IMR-90 (cell line): ENCODE data around the gene LAGE3. TPM values are rescaled to one million over a fixed set of nuclear protein-coding genes. Genes with fewer than 3 reads are reported as not detected.

Source experiments
- ATAC-seq: fragments of 200-7000 bp; cut with Tn5 transposase; 2 replicates; pipeline ENCODE4 v1.9.1; 2020; ENCODE audit warnings: low read depth, mild to moderate bottlenecking, moderate library complexity
- BruUV-seq: library from RNA; stranded (reverse); fragments of 400-500 nt; replicated peaks from 2 replicates; lab custom pipeline; 2021; lab: Mats Ljungman, UMichigan
- CTCF ChIA-PET: fragments of 300-600 bp; formaldehyde crosslinking; extraction: SDS; loops from one replicate; lab custom pipeline; 2021; ENCODE audit warnings: antibody characterized with exemption; lab: Yijun Ruan, JAX
- POLR2A ChIA-PET: fragments of 300-600 bp; sonication (Branson Sonifier 250); formaldehyde crosslinking; loops from one replicate; lab custom pipeline; 2022; ENCODE audit warnings: antibody characterized with exemption; ENCODE audit not compliant: unreplicated experiment; lab: Charles Lee
- DNase-seq: peaks from one replicate; pipeline ENCODE4 v3.0.0; 2013
- H2AFZ ChIP-seq: replicated peaks from 2 replicates; pipeline ENCODE3; 2013; ENCODE audit warnings: low read length, mild to moderate bottlenecking; ENCODE audit not compliant: poor library complexity
- H2AK5ac ChIP-seq: 2 replicates; pipeline ENCODE4 v1.6.1; 2013; ENCODE audit warnings: low read depth, low read length, inconsistent platforms
- H2AK9ac ChIP-seq: replicated peaks from 2 replicates; pipeline ENCODE3; 2013; ENCODE audit warnings: mild to moderate bottlenecking, low read depth, low read length, moderate library complexity; ENCODE audit not compliant: poor library complexity
- H2BK120ac ChIP-seq: 2 replicates; pipeline ENCODE4 v1.6.1; 2013; ENCODE audit warnings: low read depth, low read length, inconsistent platforms
- H2BK15ac ChIP-seq: 3 replicates; pipeline ENCODE4 v1.6.1; 2013; ENCODE audit warnings: low read depth, low read length, inconsistent platforms
- H2BK20ac ChIP-seq: 2 replicates; pipeline ENCODE4 v1.6.1; 2013; ENCODE audit warnings: low read depth, mild to moderate bottlenecking, inconsistent platforms, low read length, moderate library complexity
- H2BK5ac ChIP-seq: 2 replicates; pipeline ENCODE4 v1.6.1; 2013; ENCODE audit warnings: mild to moderate bottlenecking, low read depth, low read length, inconsistent platforms; ENCODE audit not compliant: poor library complexity, severe bottlenecking
- H3K14ac ChIP-seq: replicated peaks from 2 replicates; pipeline ENCODE4 v1.6.1; 2013; ENCODE audit warnings: low read depth, low read length, inconsistent platforms
- H3K18ac ChIP-seq: 2 replicates; pipeline ENCODE4 v1.6.1; 2013; ENCODE audit warnings: low read depth, low read length, control low read depth
- H3K23ac ChIP-seq: 2 replicates; pipeline ENCODE4 v1.6.1; 2013; ENCODE audit warnings: low read depth, low read length, inconsistent platforms
- H3K27ac ChIP-seq: 2 replicates; pipeline ENCODE4 v1.5.1; 2013; ENCODE audit warnings: mild to moderate bottlenecking, control low read depth, low read length; ENCODE audit not compliant: insufficient read depth
- H3K27me3 ChIP-seq: 2 replicates; pipeline ENCODE4 v1.6.1; 2013; ENCODE audit warnings: low read length; ENCODE audit not compliant: control insufficient read depth, insufficient read depth
- H3K36me3 ChIP-seq: 2 replicates; pipeline ENCODE4 v1.6.1; 2013; ENCODE audit warnings: low read length, mixed read lengths; ENCODE audit not compliant: control insufficient read depth, insufficient read depth
- H3K4ac ChIP-seq: 2 replicates; pipeline ENCODE4 v1.6.1; 2013; ENCODE audit warnings: low read depth, low read length, inconsistent platforms
- H3K4me1 ChIP-seq: 2 replicates; pipeline ENCODE4 v1.6.1; 2013; ENCODE audit warnings: low read length, mixed read lengths; ENCODE audit not compliant: control insufficient read depth, insufficient read depth
- H3K4me2 ChIP-seq: 2 replicates; pipeline ENCODE4 v1.6.1; 2013; ENCODE audit warnings: low read depth, mild to moderate bottlenecking, control low read depth, low read length, moderate library complexity
- H3K4me3 ChIP-seq: 2 replicates; pipeline ENCODE4 v1.5.1; 2013; ENCODE audit warnings: low read depth, mild to moderate bottlenecking, control low read depth, low read length, moderate library complexity; ENCODE audit not compliant: insufficient read depth
- H3K56ac ChIP-seq: 2 replicates; pipeline ENCODE4 v1.6.1; 2013; ENCODE audit warnings: low read length, inconsistent platforms; ENCODE audit not compliant: insufficient read depth; ENCODE audit errors: extremely low read depth
- H3K79me1 ChIP-seq, 2 experiments: 2 replicates each; pipeline ENCODE4 v1.6.1; 2013; ENCODE audit warnings: low read length in 2 of 2, inconsistent platforms in 1 of 2, low read depth in 1 of 2
- H3K9ac ChIP-seq: 2 replicates; pipeline ENCODE4 v1.6.1; 2013; ENCODE audit warnings: low read depth, low read length, control low read depth
- H3K9me1 ChIP-seq: 2 replicates; pipeline ENCODE4 v1.6.1; 2013; ENCODE audit warnings: low read length, inconsistent platforms; ENCODE audit not compliant: insufficient read depth
- H3K9me3 ChIP-seq: 2 replicates; pipeline ENCODE4 v1.6.1; 2013; ENCODE audit warnings: low read length; ENCODE audit not compliant: control insufficient read depth, insufficient read depth
- H4K20me1 ChIP-seq: 2 replicates; pipeline ENCODE4 v1.6.1; 2013; ENCODE audit warnings: low read length, inconsistent platforms; ENCODE audit not compliant: insufficient read depth
- H4K5ac ChIP-seq: 2 replicates; pipeline ENCODE4 v1.6.1; 2013; ENCODE audit warnings: mild to moderate bottlenecking, low read depth, low read length, control low read depth
- H4K8ac ChIP-seq, 2 experiments: 2 replicates each; pipeline ENCODE4 v1.6.1; 2013; ENCODE audit warnings: low read depth in 2 of 2, low read length in 2 of 2, control low read depth in 1 of 2, inconsistent platforms in 1 of 2
- H4K91ac ChIP-seq: 2 replicates; pipeline ENCODE4 v1.6.1; 2013; ENCODE audit warnings: low read depth, low read length, inconsistent platforms; ENCODE audit not compliant: insufficient read depth
- BHLHE40 ChIP-seq: fragments of 150-350 bp; IDR thresholded peaks from 2 replicates; pipeline ENCODE4 v1.6.1; 2016; ENCODE audit warnings: mild to moderate bottlenecking, low read depth, low read length
- CEBPB ChIP-seq: IDR thresholded peaks from 2 replicates; pipeline ENCODE4 v1.6.1; 2012; ENCODE audit warnings: low read depth, low read length, improper control_type of control experiment
- FOS ChIP-seq: fragments of 150-350 bp; IDR thresholded peaks from 2 replicates; pipeline ENCODE4 v1.6.1; 2016; ENCODE audit warnings: low read depth, low read length
- MAFK ChIP-seq: IDR thresholded peaks from 2 replicates; pipeline ENCODE4 v1.6.1; 2012; ENCODE audit warnings: low read depth, low read length, improper control_type of control experiment
- MAZ ChIP-seq: IDR thresholded peaks from 2 replicates; pipeline ENCODE4 v1.6.1; 2012; ENCODE audit warnings: low read depth, mild to moderate bottlenecking, low read length, improper control_type of control experiment, moderate library complexity, borderline replicate concordance
- NFE2L2 ChIP-seq: fragments of 150-350 bp; IDR thresholded peaks from 2 replicates; pipeline ENCODE4 v1.6.1; 2016; ENCODE audit warnings: low read depth, mild to moderate bottlenecking, low read length
- POLR2A ChIP-seq: IDR thresholded peaks from 2 replicates; pipeline ENCODE4 v1.6.1; 2012; ENCODE audit warnings: mild to moderate bottlenecking, low read depth, low read length
- RCOR1 ChIP-seq: IDR thresholded peaks from 2 replicates; pipeline ENCODE4 v1.6.1; 2012; ENCODE audit warnings: mild to moderate bottlenecking, low read length, improper control_type of control experiment; ENCODE audit not compliant: insufficient replicate concordance
- RFX5 ChIP-seq: IDR thresholded peaks from 2 replicates; pipeline ENCODE4 v1.8.0; 2012; ENCODE audit warnings: low read depth, mild to moderate bottlenecking, low read length, moderate library complexity
- SMC3 ChIP-seq: fragments of 150-350 bp; IDR thresholded peaks from 2 replicates; pipeline ENCODE4 v1.6.1; 2016; ENCODE audit warnings: low read depth, mild to moderate bottlenecking, antibody characterized with exemption, low read length, moderate library complexity
- USF2 ChIP-seq: fragments of 150-350 bp; IDR thresholded peaks from 2 replicates; pipeline ENCODE4 v1.6.1; 2017; ENCODE audit warnings: mild to moderate bottlenecking, antibody characterized with exemption, low read length, low read depth
- WGBS, 2 experiments: methylation state at CpG; one replicate each; pipeline versions ENCODE4 v1.1.5 to v1.1.7; 2013; ENCODE audit warnings: missing lambda C conversion rate in 2 of 2; ENCODE audit not compliant: insufficient read length in 1 of 2; ENCODE audit errors: extremely low coverage in 2 of 2; 5-methylcytosine and 5-hydroxymethylcytosine counted together
- dilution Hi-C: fragments of 300-500 bp; cut with HindIII; formaldehyde crosslinking; loops from one replicate; pipeline ENCODE4 v1.14.3; 2018; ENCODE audit warnings: low sequenced_read_pairs; ENCODE audit not compliant: unreplicated experiment
- in situ Hi-C: fragments of 300-500 bp; cut with MboI; formaldehyde crosslinking; loops from 3 replicates; pipeline ENCODE4 v1.14.3; 2019; ENCODE audit warnings: low sequenced_read_pairs, inconsistent platforms, mixed read lengths
- intact Hi-C: fragments of 100-400 bp; cut with micrococcal nuclease; formaldehyde crosslinking; loops from 2 replicates; pipeline ENCODE4 v1.10.0; 2022
- polyA plus RNA-seq, 3 experiments: library from polyadenylated mRNA; depleted of rRNA; stranded (reverse); fragments of >200 nt; gene quantifications; 2 replicates each; pipeline ENCODE4 v1.2.3, GENCODE V29; 2012; ENCODE audit warnings: low replicate concordance in 1 of 3
- total RNA-seq: library from RNA; depleted of rRNA; stranded (reverse); fragments of >200 nt; gene quantifications from 2 replicates; pipeline ENCODE4 v1.2.3, GENCODE V29; 2012

Gene LAGE3
- total and polyA plus RNA-seq, 2 of the 4 experiments (the other 2 are of a cell fraction), result 3.6 to 14.8 TPM

GRCh38 chrX:154457491-154458115 is 21.5 kb downstream of the LAGE3 start:
- CTCF ChIA-PET, result no interaction called here
- Histone ChIP-seq H3K14ac (0 out of 2 replicates have a peak overlapping the region, but pooled peaks have one; percentile 32), H4K91ac (no peak overlapping the region), H3K36me3 (peaks cover 23% of the 10 kb centered on the region), H2BK5ac (peak overlapping the region; percentile 97), H2AK9ac (peak overlapping the region; percentile 78), H3K4me3 (peak overlapping the region; percentile 74), H3K4me2 (peak overlapping the region; percentile 84), H4K20me1 (peaks cover 33% of the 10 kb centered on the region), H2AK5ac (no peak overlapping the region), H3K9me1 (no peaks in the 10 kb centered on the region), H3K18ac (no peak overlapping the region), H3K27ac (peak overlapping the region; percentile 74), H3K4ac (no peak overlapping the region), H3K9me3 (no peaks in the 10 kb centered on the region; the same call in 1 of the 2 replicates), H2BK120ac (0 out of 2 replicates have a peak overlapping the region, but pooled peaks have one; percentile 40), H2BK20ac (no peak overlapping the region), H4K8ac (peak overlapping the region in 1 of 2 experiments; percentile 57; a peak in 1 of 4 replicates), H3K9ac (no peak overlapping the region), H4K5ac (no peak overlapping the region), H3K56ac (no peak overlapping the region), H3K23ac (no peak overlapping the region), H3K27me3 (no peaks in the 10 kb centered on the region), H3K79me1 (peaks cover 0 to 9% of the 10 kb centered on the region in 2 experiments; a peak in 2 of 4 replicates), H2BK15ac (no peak overlapping the region), H3K4me1 (peaks cover 4% of the 10 kb centered on the region; the same call in 1 of the 2 replicates), H2AFZ (peak overlapping the region; percentile 89)
- TF ChIP-seq FOS (no peak), NFE2L2 (no peak), SMC3 (no peak), CEBPB (no peak), BHLHE40 (no peak), POLR2A (no peak), MAFK (no peak), MAZ (no peak), RCOR1 (no peak), RFX5 (no peak), USF2 (no peak)
- in situ Hi-C loops (no loop called here), dilution Hi-C loops (no loop called here), intact Hi-C loops (no loop called here)
- no TSS peak for BruUV-seq
- 18% methylated on average over 36 of the region's 65 CpGs; no CpG with 5 or more reads in 1 of the 2 experiments for WGBS, 2 experiments
- POLR2A ChIA-PET, result no interaction called here
- ATAC-seq (peak; percentile 52), DNase-seq (no peak)
